ENCODE measurements around the gene PTS. TPM values are rescaled to one million over a fixed set of nuclear protein-coding genes. Genes with fewer than 3 reads are reported as not detected.

Gene PTS
- total RNA-seq, 1 experiment from 2014 or later = 54.8 TPM

GRCh38 chr11:112265659-112266409 lies 39.6 kb downstream of the PTS start:
- DNase-seq (ENCODE audit: low read depth) = no peak

DNA sequence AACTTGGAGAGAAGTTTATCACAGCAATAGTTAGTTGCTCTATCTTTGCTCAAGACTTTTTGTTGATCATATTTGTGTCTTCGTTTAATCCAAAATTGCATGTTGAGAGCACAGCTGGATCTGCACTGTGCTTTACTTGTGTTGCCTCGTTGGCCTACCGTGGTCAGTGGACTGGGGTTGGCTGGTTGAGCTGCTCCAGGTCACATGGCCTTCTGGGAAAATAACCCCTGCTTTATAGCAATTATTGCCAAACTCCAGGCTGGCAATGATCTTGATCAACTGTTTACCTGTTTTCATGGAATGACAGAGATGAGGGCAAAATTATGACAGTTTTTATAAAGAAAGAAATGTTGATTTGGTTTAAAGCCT lies 40.2 kb downstream of the PTS start:
- no peak for DNase-seq (ENCODE audit: low read depth)

- DNase-seq (ENCODE audit: low read depth) = no peak
Observed at GRCh38 chr11:112267188-112267591, 41.0 kb downstream of the PTS start.

- no peak for DNase-seq (ENCODE audit: low read depth)
Observed at GRCh38 chr11:112268406-112268805, 42.2 kb downstream of the PTS start.

DNA sequence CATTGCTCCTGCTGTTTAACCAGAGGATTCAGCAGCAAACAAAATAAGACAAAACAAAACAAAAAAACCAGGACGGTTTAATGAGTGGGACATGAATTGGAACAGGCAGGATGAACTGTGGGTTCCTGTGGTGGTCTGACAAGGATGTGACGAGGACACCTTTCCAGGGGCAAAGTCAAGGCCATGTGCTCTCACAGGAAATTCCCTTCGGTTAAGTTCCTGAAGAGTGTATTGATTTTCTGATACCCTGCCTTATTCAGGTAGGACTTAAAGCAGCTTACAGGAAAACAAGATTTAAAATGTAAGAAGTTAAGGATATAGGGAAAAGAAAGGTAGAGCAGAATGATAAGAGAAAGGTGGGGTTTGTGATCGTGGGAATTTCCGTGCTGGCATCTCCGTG lies 42.9 kb downstream of the PTS start:
- no peak for DNase-seq (ENCODE audit: low read depth)

DNA sequence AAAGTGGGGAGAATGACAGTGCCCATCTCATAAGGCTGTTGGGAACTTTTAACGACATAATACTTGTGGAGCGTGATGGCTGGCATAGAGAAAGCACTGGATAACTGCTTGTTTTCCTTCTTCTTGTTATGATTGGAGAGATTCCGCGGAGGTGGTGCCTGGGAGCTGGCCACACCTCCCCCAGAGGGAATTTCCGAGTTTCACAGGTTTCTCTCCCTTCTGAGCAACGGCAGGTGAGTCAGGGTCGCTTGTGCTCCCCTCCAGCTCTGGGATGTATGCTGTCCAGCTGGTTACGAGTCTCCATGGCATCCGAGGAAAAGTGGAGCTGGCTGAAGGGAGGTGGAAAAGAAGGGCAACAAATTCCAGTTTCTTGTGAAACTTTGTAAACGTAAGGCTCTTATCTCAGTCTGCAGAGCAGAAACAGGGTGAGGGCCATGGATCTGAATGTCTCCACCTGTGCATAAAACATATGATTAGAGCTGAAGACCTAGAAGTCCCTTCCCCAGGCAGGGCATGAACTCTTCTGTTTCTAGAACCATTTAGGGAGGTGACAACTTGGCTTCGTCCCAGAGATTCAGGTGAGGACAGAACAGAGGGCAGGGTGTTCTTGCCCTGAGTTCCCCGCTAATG lies 44.4 kb downstream of the PTS start:
- DNase-seq (ENCODE audit: low read depth) = no peak

- DNase-seq (ENCODE audit: low read depth) = no peak
Observed at GRCh38 chr11:112271242-112271641, 45.0 kb downstream of the PTS start.

DNA sequence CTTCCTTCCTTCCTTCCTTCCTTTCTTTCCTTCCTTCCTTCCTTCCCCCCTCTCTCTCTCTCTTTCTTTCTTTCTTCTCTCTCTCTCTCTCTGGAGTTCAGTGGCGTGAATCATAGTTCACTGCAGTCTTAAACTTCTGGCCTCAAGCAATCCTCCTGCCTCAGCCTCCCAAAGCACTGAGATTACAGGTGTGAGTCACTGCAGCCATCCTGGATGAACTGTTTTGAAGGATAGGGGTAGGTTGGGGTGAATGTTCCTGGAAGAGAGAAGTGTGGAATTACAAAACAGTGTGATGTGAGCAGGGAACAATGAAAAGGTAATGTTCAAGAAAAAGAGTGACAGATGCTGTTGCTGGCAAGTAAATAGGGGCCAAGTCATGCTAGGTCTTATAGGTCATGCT lies 46.8 kb downstream of the PTS start:
- DNase-seq (ENCODE audit: low read depth) = no peak

- DNase-seq (ENCODE audit: low read depth) = no peak
Observed at GRCh38 chr11:112274007-112274783, 48.0 kb downstream of the PTS start.

DNA sequence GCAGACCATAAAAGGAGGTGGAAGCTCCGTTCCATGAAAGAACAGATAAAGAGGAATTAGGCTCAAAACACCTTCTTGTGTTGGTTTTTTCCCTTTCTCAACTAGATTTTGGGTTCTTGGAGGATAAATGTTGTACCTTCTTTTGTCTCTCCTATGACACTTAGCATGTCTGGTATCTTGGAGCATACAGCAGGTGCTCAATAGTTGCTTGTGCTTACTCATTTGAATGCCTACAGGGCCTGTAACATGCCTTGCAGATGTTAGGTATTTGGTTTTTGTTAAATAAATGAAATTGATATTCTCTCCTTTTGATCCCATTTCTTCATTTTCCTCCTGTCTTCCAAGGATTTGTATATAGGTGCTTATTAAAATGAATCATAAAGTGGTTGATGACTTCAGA lies 50.8 kb downstream of the PTS start:
- no peak for DNase-seq (ENCODE audit: low read depth)

- no peak for DNase-seq (ENCODE audit: low read depth)
Observed at GRCh38 chr11:112277941-112278340, 51.7 kb downstream of the PTS start.

DNA sequence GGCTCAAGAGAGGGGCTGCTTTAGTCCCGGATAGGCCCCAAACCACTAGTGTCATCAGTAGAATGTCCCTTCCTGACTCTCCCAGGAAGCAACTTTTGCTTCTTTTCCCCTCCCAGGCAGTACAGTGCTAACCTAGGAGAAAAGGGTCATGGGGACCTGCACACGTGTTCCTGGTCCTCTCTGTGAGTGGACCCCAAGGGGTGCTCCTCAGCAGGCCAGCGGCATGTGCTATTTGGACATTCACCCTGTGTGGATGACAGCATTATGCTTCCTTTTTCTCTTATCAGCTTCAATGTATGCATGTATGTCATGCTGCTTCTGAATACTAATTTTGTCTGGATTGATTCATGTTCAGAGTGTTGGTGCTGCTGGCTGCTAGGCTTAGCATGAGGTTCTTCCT lies 52.6 kb downstream of the PTS start:
- no peak for DNase-seq (ENCODE audit: low read depth)

- DNase-seq (ENCODE audit: low read depth) = peak; percentile 39
Observed at GRCh38 chr11:112279901-112280267, 53.7 kb downstream of the PTS start.

DNA sequence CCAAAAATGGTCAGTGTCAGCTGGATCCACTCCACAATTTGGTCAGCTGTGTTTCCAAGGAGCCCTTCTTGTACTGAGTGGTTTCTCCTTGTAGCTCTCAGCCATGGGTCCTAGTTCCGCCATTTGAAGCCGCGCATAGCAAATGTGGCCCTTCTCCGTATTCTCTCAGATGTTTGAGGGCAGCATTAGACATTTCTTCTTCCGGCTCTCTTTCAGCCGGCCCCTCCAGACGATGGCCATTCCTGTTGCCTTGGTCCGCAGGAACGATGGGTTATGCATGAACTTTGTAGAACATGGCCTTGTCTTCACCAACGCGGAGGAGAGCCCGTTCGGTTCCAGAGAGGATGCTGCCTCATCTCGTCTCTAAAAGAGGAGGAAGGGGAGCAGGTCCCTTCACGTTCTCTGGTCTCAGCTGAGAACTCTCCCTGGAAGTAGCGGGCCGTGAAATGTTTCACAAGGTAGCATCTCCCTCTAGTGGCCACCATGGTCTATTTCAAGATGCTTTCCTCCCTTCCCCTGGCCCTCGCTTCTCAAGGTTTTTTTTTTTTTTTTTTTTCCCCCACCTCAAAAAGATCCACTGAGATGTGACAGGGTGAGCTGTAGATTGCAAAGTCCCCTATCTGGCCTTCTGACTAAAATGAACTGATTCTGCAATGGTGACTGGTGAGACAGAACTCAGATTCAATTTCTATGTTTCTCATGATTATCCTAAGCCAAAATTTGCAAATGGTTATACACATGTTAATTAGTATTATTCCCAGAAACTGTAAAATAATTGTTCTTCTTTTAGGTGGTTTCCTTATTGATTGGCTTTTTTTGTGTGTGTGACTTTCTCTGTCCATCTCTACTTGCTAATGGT lies 54.3 kb downstream of the PTS start:
- DNase-seq (ENCODE audit: low read depth) = peak; percentile 78

DNA sequence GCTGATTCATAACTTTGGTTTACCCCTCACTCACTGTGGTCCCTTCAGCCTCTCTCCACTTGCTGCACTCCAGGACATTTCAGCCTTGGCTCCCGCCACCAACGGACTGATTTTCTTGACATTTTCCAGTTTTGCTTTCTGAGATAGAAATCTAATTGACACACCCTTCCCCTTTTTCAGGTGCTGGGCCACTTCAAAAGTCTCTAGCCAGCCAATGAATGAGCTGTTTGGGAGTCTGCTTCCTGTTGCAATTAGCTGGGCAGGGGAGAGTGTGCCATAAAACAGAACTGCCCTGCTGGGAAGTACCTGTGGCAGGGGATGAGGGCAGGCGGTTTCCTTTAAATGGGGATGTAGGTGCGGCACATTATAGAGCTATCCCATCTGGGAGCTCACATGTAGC lies 55.5 kb downstream of the PTS start:
- no peak for DNase-seq (ENCODE audit: low read depth)

Small RNAs within 50 kb of the gene (small RNA-seq; reads per million reads assigned to genes)
- gene MRPS36P4 = not detected

Other genes starting within 250 kb of the PTS start
- 65.8 and 67.9 TPM in 2 replicates for gene DLAT, start 201.0 kb upstream of the PTS start, total RNA-seq (2014; rRNA removed; shearing (Covaris generic))
- gene PIH1D2, start 152.4 kb upstream of the PTS start, total RNA-seq (2014; rRNA removed; shearing (Covaris generic)) = 1.3 TPM in 2 replicates
- 22.1 and 27.2 TPM in 2 replicates for gene NKAPD1, start 152.1 kb upstream of the PTS start, total RNA-seq (2014; rRNA removed; shearing (Covaris generic))
- 106 and 119 TPM in 2 replicates for gene TIMM8B, start 139.7 kb upstream of the PTS start, total RNA-seq (2014; rRNA removed; shearing (Covaris generic))
- gene SDHD, start 139.6 kb upstream of the PTS start, total RNA-seq (2014; rRNA removed; shearing (Covaris generic)) = 247 and 308 TPM in 2 replicates
- 0.32 TPM in 1 of 2 replicates, not detected in the other for gene IL18, start 62.3 kb upstream of the PTS start, total RNA-seq (2014; rRNA removed; shearing (Covaris generic))
- gene TEX12, start 59.1 kb upstream of the PTS start, total RNA-seq (2014; rRNA removed; shearing (Covaris generic)) = 0.94 TPM in 1 of 2 replicates, not detected in the other
- gene BCO2, start 50.9 kb upstream of the PTS start, total RNA-seq (2014; rRNA removed; shearing (Covaris generic)) = 0.17 and 0.19 TPM in 2 replicates
- not detected in 2 replicates for gene PLET1, start 34.4 kb downstream of the PTS start, total RNA-seq (2014; rRNA removed; shearing (Covaris generic))

Measured in HT1080 (cell line).